ENCODE results near the gene C16orf90.

DNA sequence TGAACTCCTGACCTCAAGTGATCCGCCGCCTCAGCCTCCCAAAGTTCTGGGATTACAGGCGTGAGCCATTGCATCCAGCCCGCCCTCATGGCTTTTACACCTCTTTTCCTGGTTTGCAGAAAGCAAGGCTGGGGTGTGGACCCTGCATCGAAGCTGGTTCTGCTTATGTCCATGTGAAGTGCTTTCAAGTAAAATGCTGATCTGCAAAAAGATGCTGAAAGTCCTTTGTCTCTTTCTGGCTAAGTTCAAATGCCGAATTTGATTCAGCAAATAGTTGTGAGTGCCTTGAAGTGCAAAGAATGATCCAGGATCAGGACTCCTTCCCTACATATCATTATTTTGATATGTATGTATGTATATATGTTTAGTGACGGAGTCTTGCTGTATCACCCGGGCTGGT lies 34.7 kb downstream of the C16orf90 start:
- TF ChIP-seq, protein P1, sequence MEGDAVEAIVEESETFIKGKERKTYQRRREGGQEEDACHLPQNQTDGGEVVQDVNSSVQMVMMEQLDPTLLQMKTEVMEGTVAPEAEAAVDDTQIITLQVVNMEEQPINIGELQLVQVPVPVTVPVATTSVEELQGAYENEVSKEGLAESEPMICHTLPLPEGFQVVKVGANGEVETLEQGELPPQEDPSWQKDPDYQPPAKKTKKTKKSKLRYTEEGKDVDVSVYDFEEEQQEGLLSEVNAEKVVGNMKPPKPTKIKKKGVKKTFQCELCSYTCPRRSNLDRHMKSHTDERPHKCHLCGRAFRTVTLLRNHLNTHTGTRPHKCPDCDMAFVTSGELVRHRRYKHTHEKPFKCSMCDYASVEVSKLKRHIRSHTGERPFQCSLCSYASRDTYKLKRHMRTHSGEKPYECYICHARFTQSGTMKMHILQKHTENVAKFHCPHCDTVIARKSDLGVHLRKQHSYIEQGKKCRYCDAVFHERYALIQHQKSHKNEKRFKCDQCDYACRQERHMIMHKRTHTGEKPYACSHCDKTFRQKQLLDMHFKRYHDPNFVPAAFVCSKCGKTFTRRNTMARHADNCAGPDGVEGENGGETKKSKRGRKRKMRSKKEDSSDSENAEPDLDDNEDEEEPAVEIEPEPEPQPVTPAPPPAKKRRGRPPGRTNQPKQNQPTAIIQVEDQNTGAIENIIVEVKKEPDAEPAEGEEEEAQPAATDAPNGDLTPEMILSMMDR (conservative IDR thresholded peaks at IDR 0.05; ENCODE audit: low read depth, low read length): no peak
- no peak for TF ChIP-seq EZH2 (IDR thresholded peaks at IDR 0.05; ENCODE audit: low read length, unreplicated experiment)

Measured in PC-3 (cell line).